Measurements from ENCODE around the gene CELSR3.

The CELSR3 gene

GRCh38 chr3:48681974-48682610 lies 19.4 kb upstream of the CELSR3 start:
- DNase-seq (ENCODE audit: low read depth): no peak
- TF ChIP-seq CTCF (conservative IDR thresholded peaks at IDR 0.05; ENCODE audit: low read length): no peak
- no peak overlapping the region for H3K4me3 ChIP-seq (ENCODE audit: low read length)

GRCh38 chr3:48681541-48681880 lies 18.8 kb upstream of the CELSR3 start:
- TF ChIP-seq CTCF (conservative IDR thresholded peaks at IDR 0.05; ENCODE audit: low read length): no peak
- no peak for DNase-seq (ENCODE audit: low read depth)
- H3K4me3 ChIP-seq (ENCODE audit: low read length): no peak overlapping the region

GRCh38 chr3:48680811-48681540 lies 18.3 kb upstream of the CELSR3 start:
- no peak overlapping the region for H3K4me3 ChIP-seq (ENCODE audit: low read length)
- DNase-seq (ENCODE audit: low read depth): no peak
- no peak for TF ChIP-seq CTCF (conservative IDR thresholded peaks at IDR 0.05; ENCODE audit: low read length)

GRCh38 chr3:48679411-48680391 lies 17.0 kb upstream of the CELSR3 start:
- DNase-seq (ENCODE audit: low read depth): no peak

GRCh38 chr3:48678566-48679380 lies 16.1 kb upstream of the CELSR3 start:
- no peak for TF ChIP-seq CTCF (conservative IDR thresholded peaks at IDR 0.05; ENCODE audit: low read length)
- no peak for DNase-seq (ENCODE audit: low read depth)
- H3K4me3 ChIP-seq (ENCODE audit: low read length): no peak overlapping the region

More at GRCh38 chr3:48679411-48680391, 17.0 kb upstream of the CELSR3 start:
- no peak overlapping the region for H3K4me3 ChIP-seq (ENCODE audit: low read length)
- TF ChIP-seq CTCF (conservative IDR thresholded peaks at IDR 0.05; ENCODE audit: low read length): no peak

- TF ChIP-seq CTCF (conservative IDR thresholded peaks at IDR 0.05; ENCODE audit: low read length): no peak
- DNase-seq (ENCODE audit: low read depth): peak; percentile 48
- no peak overlapping the region for H3K4me3 ChIP-seq (ENCODE audit: low read length)
Measured at GRCh38 chr3:48678056-48678455, 15.4 kb upstream of the CELSR3 start.

Measured in AG10803 (cell line).